ENCODE results near the gene AP4S1.
"Not testable (repeated sequence)": the region's sequence is repeated elsewhere in the genome, so short reads cannot be mapped to it uniquely, and the experiment has no call there.

The AP4S1 gene, protein sequence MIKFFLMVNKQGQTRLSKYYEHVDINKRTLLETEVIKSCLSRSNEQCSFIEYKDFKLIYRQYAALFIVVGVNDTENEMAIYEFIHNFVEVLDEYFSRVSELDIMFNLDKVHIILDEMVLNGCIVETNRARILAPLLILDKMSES

DNA sequence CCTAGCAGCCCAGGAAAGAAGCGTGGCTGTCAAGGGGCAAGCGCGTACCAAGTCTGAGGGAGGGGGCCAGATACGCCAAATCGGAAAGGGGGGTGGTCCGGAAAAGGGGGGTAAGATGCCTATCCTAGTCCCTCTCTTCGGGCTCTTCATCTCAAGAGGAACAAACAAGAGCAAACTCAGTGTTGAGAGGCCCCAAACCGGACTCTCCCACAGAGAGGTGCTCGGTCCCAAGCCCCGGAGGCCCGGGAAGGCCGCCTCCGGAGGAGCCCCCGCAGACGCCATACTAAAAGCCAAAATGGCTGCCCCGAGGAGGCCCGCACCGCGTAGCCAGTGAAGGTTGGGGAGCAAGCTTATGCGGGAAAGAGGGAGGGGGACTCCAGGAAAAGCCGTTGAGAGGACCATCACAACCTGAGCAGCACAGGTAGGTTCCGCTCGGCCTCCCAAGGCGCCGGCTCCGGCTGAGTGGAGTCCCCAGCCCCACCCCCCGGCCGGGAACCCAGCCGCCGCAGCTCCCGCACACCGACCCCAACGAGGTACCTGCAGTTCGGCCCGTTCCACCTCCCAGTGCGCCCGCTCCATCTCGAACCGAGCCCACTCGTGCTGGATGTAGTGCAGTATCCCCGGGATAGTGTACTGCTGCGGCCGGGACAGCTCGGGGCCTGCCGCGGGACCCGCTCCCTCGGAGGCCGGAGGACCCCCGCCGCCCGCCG, at the start of gene AP4S1:
Gene AP4S1 (plus strand): TSS at position 283 of the 710 bp plus-strand sequence. CDS start 40,548 bp downstream, outside the sequence.
- no peak for FAIRE-seq

DNA sequence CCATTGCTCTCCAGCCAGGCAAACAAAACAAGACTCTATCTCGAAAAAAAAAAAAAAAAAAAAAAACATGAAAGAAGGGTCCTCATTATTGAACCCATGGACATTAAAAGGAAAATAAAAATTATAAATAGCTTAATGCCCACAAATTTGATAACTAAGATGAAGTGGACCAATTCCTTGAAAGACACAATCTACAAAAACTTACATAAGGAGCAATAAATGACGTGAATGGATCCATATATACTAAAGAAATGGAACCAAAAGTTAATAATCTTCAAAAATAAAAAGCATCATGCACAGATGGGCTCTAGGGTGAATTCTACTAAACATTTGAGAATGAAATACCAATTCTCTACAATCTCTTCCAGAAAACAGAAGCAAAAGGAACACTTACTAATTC, 47.7 kb upstream of the AP4S1 start:
- no peak for FAIRE-seq

DNA sequence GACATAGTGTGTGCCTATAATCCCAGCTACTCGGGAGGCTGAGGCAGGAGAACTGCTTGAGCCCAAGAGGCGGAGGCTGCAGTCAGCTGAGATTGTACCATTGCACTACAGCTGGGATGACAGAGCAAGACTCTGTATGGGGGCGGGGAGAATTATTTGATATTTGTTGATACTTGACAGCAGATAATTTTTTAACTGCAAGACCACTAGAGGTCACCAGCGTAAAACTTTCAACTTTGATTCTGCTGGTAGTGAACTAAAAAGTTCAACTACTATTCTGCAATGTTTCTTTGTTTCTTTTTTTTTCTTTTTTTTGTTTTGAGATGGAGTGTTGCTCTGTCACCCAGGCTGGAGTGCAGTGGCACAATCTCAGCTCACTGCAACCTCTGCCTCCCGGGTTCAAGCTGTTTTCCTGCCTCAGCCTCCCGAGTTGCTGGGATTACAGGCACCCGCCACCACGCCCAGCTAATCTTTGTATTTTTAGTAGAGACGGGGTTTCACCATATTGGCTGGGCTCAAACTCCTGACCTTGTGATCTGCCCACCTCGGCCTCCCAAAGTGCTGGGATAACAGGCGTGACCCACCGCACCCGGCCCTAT, 45.2 kb upstream of the AP4S1 start:
- FAIRE-seq: peak; percentile 72

DNA sequence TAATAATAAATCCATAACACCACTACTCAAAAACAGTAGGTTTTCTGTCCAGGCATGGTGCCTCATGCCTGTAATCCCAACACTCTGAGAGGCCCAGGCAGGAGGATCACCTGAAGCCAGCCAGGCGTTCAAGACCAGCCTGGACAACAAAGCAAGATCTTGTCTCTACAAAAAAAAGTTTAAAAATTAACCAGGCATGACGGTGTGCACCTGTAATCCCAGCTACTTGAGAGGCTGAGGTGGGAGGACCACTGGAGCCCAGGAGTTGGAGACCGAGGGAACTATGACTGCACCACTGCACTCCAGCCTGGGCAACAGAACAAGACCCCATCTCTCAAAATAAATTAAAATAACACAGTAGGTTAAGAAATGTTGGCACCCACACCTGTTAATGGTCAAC, 44.5 kb upstream of the AP4S1 start:
- FAIRE-seq: no peak

DNA sequence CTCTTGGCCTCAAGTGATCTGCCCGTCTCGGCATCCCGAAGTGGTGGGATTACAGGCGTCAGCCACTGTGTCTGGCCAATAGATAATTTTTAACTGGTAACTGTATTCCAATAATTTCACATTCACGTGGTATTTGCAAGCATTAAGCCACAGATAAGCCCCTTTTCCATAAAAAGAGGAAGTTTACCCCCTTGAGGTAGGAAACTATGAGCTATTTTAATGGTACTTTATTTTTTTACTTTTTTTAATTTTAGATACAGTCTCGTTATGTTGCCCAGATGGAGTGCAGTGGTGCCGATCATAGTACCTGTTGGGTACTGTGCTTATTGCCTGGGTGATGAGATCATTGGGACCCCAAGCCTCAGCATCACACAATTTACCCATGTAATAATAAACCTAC, 42.9 kb upstream of the AP4S1 start:
- FAIRE-seq: no peak

DNA sequence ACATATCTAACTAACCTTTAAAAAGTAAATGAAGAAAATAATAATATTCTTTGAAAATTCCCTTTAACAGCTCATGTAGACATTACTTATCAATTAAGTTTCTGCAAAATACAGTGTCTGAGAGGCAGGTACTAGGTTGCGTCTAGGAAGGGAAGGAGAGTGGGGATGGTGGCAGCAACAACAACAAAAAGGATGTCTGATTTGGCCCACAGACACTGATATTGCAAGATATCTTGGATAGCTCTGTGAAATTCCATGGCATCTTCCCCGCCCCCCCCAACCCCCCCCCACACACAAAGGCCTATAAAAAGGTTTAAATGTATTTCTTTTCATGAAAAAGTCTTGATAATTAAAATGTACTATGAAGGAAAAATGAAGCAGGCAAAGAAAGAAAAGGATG, 41.6 kb upstream of the AP4S1 start:
- FAIRE-seq: no peak

DNA sequence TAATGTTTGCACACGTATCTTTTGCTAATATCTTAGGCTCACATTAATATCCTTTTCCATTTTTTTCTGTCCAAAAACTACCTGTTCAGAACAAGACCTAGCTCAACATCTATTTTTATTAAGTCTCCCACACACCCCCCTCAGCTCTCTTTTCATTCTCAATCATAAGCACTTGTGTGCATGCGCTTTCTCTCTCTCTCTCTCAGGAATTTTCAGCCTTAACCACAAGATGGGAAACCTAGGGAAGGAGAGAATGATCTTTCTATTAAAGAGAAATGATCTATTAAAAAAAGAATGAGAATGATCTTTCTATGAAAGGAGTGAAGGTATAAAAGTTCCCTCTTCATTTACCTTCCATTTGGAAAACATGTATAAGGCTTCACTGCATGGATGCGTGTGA, 39.7 kb upstream of the AP4S1 start:
- FAIRE-seq: no peak

DNA sequence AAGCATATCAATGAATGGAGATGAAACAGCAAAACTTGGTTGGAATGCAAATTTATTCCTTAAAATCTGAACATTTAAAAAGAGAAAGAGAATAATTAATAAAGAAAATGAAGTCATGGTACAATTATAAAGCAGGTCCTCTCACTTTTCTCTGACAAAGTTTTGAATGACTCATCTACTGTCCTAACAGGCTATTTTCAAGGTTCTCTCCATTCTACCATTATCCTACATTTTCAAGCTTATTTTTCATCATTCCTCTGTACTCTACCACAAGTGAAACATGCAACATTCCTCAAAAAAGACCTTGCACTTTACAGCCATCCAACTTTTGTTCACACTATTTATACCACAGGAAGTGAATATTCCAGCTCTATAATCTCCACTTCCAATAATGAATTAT, 36.9 kb upstream of the AP4S1 start:
- FAIRE-seq: no peak

DNA sequence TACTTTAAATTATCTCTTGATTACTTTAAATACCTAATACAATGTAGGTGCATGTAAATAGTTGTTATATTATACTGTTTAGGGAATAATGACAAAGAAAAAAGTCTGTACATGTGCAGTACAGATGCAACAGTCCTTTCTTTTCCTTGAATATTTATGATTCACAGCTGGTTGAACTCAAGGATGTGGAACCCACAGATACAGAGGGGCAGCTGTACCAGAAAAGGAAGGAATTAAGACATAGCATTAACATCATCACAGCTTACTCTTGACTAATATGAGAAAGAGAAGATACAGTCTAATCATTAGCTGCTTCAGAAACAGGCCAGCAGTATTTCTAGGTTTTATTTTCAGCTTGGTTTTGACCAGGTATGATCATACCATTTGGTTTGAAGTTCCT, 34.7 kb upstream of the AP4S1 start:
- FAIRE-seq: no peak

DNA sequence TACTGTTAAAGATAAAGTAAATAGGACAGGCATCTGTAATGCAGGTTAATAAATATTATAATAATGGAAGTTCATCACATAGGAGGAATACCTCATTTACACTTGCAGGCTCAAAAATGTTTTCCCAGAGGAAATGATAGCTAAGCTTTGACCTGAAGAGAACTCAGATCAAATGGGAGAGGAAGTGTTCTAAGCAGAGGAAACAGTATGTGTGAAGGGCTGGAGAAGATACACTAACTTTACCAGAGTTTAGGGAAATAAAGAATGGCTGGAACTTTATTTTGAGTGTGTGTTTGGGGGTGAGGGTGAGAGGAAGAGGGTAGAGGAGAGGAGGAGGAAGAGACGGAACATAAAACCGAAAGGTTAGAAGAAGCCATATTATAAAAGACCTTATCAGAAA, 34.0 kb upstream of the AP4S1 start:
- no peak for FAIRE-seq

DNA sequence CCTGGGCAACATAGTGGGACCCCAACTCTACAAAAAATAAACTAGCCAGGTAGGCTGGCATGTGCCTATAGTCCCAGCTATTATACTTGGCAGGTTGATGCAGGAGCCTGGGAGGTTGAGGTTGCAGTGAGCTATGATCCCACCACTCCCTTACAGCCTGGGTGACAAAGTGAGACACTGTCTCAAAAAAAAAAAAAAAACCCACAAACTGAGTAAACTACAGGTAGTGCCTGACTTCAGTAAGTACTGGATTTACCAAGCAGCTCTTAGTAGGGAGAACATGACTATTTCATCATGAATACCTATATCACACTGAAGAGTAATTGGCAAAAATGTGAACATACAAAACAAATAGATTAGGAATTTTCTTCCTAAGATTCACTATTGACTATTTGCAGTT, 32.4 kb upstream of the AP4S1 start:
- FAIRE-seq: no peak

DNA sequence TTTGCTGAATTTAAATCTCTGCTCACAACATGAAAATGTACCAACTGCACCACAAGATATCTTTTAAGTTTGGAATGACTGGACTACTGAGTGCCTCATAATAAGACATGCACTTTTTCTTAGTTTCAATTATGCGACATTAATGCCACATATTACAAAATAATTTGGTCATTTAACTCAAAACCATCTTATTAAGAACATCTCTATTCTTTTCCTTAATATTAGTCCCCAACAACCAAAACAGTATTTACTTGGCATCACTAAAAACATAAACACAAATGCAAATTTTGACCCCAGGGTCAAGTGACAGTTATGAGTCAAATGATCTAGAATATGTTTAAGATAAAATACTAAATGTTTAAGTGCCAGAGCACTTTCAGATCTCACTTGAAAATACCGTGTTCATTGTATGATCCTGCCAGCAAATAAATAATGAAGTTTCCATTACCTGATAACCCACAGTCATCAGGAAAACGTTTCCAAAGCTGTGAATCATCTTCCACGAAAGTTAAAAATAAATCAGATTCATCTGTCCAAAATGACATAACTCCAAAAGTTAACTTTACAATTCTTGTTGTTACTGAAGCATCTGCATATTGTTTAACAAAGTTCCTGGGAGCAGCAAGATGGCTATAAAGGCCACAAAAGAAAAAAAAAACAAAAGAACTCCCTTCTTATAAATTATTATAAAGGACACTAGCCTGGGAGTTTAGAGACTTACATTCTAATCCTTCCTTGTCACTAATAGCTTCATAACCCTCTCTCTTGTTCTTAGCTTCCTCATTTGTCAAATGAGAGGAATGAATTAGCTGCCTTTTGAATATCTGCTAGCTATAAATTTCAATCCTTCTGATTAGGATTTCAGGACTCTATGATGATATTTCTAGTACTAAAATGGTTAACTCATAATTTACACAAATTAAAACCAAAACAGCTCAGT, 30.5 kb upstream of the AP4S1 start:
- no peak for FAIRE-seq

DNA sequence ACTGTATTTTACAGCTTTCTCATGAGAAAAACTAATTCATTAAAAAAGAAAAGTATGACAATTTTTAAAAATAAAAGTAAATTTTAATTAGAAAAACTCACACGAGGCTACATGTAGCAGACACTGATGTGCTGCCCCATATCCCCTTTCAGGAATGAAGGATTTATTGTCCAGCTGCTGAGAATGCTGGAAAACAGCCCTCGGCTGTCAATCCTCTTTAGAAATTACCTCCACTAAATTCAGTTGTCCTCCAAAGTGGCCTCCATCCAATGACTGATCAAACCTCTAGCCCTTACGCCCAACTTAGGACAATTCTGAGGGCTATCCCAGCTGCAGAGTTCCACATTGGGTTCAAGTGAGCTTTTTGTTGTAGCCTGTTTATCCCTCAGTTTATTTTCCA, 29.8 kb upstream of the AP4S1 start:
- FAIRE-seq: no peak

DNA sequence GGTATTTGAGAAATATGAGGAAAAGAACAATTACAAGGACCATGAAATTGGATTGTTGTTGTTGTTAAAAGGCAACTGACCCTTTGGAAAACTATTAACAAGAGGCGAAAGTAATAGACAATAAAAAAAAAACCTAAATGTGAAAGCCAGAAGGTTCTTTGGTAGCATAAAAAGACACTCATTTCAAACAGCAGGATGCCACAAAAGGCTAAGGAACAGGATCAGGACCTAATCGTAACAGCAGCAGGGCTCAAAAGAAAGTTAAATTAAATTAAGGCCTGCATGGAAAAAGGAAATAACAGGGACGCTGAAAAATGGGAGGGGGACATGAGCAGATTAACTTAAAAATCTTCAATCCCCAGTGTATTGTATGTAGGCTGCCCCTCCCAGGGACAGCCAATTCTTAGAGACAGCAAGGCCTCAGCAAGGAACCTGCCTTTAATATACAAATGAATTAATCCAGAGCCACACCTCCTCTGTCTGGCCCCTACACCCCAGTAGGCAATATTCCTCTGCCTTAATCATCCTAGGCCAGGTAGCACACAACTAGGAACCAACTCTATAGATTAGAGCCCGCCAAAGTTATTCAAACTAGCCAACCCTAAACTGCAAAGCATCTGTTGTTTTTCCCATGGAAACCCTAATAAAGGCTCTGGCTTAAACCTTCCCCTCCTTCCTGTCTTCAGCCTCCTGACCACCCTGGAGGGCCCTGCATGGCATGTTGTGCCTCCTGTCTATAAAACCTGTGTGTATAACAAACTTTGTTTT, 28.4 kb upstream of the AP4S1 start:
- no peak for FAIRE-seq

DNA sequence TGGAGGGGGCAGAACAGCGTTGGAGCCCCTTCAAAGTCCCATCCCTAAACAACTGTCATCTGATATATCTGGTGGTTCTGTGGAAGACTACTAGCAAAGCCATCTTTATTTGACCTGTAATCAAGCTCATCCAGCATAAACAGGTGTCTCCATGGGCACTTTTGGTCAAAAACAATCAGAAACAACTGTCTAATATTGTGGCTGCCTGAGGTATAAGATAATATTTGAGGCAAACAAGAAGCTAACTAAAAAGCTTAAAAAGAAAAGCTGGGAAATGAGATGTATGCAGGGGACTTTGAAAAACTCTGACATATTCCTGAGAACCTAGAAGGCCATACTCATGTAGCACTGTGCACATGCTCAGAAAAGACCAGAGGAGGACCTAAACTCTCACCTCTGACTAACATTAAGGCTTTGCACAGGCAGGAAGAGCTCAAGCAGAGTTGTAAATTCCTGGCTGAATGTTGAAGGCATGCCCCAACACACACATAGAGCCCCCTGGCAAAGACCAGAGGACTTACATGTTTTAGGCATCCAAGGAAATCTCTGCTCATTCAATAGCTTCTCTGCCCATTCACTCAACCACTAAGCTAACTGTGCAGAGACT, 27.2 kb upstream of the AP4S1 start:
- FAIRE-seq: no peak

DNA sequence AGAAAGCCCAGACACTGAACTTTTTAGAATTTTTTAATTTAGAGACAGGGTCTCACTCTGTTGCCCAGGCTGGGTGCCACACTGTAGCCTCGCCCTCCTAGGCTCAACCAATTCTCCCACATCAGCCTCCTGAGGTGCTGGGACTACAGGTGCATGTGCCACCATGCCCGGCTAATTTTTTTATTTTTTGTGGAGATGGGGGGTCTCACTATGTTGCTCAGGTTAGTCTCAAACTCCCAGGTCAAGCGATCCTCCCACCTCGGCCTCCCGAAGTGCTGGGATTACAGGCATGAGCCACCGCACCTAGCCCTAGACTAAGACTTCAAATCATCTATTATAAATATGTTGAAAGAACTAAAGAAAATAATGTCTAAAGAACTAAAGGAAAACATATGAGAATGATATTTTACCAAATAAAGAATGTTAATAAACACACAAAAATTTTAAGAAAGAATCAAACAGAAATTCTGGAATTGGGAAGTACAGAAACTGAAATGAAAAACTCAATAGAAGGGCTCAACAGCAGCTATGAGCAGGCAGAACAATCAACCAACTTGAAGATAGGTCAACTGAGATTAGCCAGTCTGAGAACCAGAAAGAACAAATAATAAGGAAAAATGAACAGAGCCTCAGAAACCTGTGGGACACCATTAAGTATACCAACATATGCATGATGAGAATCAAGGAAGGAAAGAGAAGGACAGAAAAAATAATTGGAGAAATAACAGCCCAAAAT, 26.2 kb upstream of the AP4S1 start:
- no peak for FAIRE-seq

DNA sequence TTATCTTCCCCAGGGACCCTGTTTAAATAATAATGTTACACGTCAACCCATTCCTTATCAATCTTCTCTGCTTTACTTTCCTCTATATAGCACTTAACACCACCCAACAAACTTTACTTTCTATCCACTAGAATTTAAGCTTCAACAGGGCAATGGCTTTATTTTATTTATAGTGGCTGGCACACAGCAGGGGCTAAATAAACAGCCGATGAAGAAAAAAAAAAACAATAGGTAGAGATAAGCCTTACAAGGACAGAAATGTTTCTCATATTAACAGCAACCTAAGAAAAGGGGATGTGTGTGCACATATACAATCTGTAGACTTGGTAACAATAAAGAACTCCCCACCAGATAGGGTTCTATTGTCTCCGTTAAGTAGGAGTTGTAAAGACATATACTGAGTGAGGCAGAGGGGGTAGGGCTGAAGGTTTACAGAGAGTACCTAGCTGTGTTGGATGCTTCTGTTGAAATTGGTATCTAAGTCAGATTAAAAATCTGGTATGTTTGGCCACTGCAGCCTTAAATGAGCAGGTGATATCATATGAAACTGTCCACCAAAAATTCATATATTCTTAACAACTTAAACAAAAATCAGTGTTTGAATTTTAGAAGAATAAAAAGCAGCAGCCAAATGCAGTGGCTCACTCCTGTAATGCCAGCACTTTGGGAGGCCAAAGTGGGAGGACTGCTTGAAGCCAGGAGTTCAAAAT, 24.7 kb upstream of the AP4S1 start:
- no peak for FAIRE-seq

DNA sequence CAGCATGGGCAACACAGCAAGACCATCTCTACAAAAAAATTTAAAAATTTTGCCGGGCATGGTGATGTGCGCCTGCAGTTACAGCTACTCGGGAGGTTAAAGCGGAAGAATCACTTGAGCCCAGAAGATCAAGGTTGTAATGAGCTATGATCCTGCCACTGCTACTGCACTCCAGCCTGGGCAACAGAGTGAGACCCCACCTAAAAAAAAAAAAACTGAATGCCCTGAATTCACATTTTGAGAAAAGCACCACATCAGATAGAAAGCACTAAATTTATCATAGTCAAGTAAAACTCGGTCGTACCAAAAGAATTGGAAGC, 24.1 kb upstream of the AP4S1 start:
- FAIRE-seq: no peak

DNA sequence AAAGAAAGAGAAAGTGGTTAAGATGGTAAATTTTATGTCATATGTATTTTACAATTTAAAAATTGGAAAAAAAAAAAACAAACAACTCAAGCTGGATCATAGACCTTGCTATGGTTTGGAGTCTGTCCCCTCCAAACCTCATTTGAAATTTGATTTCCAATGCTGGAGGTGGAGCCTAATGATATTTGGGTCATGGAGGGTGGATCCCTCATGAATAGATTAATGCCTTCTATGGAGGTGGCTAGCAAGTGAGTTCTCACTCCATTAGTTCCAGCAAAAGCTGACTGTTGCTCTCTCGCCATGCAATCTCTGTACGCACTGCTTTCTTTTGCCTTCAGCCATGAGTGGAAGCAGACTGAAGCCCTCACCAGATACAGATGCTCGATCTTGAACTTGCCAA, 22.2 kb upstream of the AP4S1 start:
- FAIRE-seq: no peak

DNA sequence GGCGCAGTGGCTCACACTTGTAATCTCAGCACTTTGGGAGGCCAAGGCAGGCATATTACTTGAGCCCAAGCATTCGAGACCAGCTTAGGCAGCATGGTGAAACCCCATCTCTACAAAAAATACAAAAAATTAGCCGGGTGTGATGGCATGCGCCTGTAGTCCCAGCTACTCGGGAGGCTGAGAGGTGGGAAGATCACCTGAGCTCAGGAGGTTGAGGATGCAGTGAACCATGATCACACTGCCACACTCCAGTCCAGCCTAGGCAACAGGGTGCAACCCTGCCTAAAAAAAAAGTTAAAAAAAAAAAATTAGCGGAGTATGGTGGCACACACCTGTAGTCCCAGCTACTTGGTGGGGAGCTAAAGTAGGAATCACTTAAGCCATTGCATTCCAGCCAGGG, 21.4 kb upstream of the AP4S1 start:
- FAIRE-seq: not testable (repeated sequence)

DNA sequence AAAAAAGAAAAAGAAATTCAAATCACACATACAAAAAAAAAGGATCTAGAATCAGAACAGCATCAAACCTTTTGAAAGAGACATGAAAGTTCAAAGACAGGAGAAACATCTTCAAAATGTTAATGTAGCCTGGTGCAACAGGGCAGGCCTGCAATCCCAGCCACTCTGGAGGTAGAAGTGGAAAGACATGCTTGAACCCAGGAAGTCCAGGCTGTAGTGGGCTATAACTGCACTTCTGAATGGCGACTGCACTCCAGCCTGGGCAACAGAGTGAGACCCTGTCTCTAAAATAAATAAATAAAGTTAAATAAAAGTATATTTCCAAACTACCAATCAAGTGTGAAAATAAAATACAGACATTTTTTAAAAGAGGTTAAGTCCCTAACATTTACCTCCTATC, 18.7 kb upstream of the AP4S1 start:
- FAIRE-seq: no peak
